Measurements from ENCODE around the gene PLOD2.

DNA sequence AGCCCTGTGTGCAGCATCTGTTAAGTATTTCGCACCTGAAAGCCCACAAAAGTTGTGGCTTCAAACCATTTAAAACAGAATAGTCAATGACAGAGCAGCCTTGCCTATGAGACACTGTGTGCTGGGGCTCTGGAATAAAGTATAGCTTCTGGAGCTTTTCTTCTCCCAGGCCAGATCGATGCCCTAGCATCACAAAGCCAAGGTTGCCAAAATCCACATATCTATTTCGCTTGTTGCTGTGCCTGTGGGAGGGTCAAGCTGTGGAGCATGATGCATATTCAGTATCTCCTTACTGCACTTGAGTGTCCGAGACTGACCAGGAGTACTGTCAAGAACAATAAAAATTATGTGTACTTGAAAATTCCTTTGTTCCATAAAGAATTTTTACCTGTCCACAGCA, 7.6 kb downstream of the PLOD2 start:
- TF ChIP-seq, protein P1, sequence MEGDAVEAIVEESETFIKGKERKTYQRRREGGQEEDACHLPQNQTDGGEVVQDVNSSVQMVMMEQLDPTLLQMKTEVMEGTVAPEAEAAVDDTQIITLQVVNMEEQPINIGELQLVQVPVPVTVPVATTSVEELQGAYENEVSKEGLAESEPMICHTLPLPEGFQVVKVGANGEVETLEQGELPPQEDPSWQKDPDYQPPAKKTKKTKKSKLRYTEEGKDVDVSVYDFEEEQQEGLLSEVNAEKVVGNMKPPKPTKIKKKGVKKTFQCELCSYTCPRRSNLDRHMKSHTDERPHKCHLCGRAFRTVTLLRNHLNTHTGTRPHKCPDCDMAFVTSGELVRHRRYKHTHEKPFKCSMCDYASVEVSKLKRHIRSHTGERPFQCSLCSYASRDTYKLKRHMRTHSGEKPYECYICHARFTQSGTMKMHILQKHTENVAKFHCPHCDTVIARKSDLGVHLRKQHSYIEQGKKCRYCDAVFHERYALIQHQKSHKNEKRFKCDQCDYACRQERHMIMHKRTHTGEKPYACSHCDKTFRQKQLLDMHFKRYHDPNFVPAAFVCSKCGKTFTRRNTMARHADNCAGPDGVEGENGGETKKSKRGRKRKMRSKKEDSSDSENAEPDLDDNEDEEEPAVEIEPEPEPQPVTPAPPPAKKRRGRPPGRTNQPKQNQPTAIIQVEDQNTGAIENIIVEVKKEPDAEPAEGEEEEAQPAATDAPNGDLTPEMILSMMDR (conservative IDR thresholded peaks at IDR 0.05; ENCODE audit: low read length), result no peak
- no peak for TF ChIP-seq EZH2phosphoT487 (IDR thresholded peaks at IDR 0.05; ENCODE audit: borderline replicate concordance, low read depth, low read length)

All from OCI-LY7 (cell line).